Breast epithelium (tissue), 3 donors: ENCODE data around the gene SORL1.

Experiments used
- CTCF ChIP-seq, 3 donors: fragments of 450-650 bp; IDR thresholded peaks; one replicate each; pipeline ENCODE4 v1.5.1; 2016 to 2017; ENCODE audit warnings: antibody characterized with exemption in 3 of 3, mild to moderate bottlenecking in 3 of 3, moderate library complexity in 3 of 3
- POLR2A ChIP-seq: fragments of 450-650 bp; IDR thresholded peaks from one replicate; pipeline ENCODE4 v1.6.1; 2016; ENCODE audit warnings: antibody characterized with exemption, mild to moderate bottlenecking, moderate library complexity

GRCh38 chr11:121422675-121423074, 29.4 kb upstream of the SORL1 start:
- TF ChIP-seq CTCF (IDR thresholded peaks at IDR 0.05) (no peak), POLR2A (no peak)
